H1 (cell line): ENCODE results near the gene TMEM150A. TPM values are rescaled to one million over a fixed set of nuclear protein-coding genes. Genes with fewer than 3 reads are reported as not detected.

Experiments
- CEBPB ChIP-seq: IDR thresholded peaks from 2 replicates; pipeline ENCODE4 v1.6.1; 2012; ENCODE audit warnings: low read depth, low read length
- CREB1 ChIP-seq: IDR thresholded peaks from 2 replicates; pipeline ENCODE4 v1.6.1; 2012; ENCODE audit warnings: inconsistent platforms
- GTF2F1 ChIP-seq: IDR thresholded peaks from 2 replicates; pipeline ENCODE4 v1.6.1; 2012; ENCODE audit warnings: low read depth, low read length, improper control_type of control experiment, borderline replicate concordance
- KDM4A ChIP-seq: IDR thresholded peaks from one replicate; pipeline ENCODE4 v1.7.1; 2012; ENCODE audit warnings: low read depth, mild to moderate bottlenecking, moderate library complexity, low read length, inconsistent platforms; ENCODE audit not compliant: severe bottlenecking
- KDM5A ChIP-seq: fragments of 200-600 bp; IDR thresholded peaks from 2 replicates; pipeline ENCODE4 v1.7.1; 2012; ENCODE audit warnings: mild to moderate bottlenecking, low read length, inconsistent platforms, mixed read lengths
- PHF8 ChIP-seq: fragments of 200-600 bp; sonication (generic); conservative IDR thresholded peaks from 2 replicates; pipeline ENCODE4 v1.7.1; 2012; ENCODE audit warnings: low read depth, mild to moderate bottlenecking, inconsistent platforms, low read length, moderate library complexity
- RNF2 ChIP-seq: fragments of 200-900, 300-1000 bp; sonication (generic); IDR thresholded peaks from 2 replicates; pipeline ENCODE4 v1.7.1; 2016; ENCODE audit warnings: borderline replicate concordance, low read depth, mild to moderate bottlenecking, antibody characterized with exemption, low read length; ENCODE audit not compliant: poor library complexity, severe bottlenecking; ENCODE audit errors: missing control alignments
- RXRA ChIP-seq: IDR thresholded peaks from 2 replicates; pipeline ENCODE4 v1.6.1; 2011; ENCODE audit warnings: low read depth, mild to moderate bottlenecking, low read length, moderate library complexity; ENCODE audit not compliant: insufficient read depth
- SAP30 ChIP-seq: fragments of 300-600 bp; sonication (generic); IDR thresholded peaks from 2 replicates; pipeline ENCODE4 v1.7.1; 2012; ENCODE audit warnings: low read length, moderate library complexity, mild to moderate bottlenecking, inconsistent platforms; ENCODE audit not compliant: insufficient read depth, insufficient replicate concordance
- SIN3A ChIP-seq, 2 experiments: IDR thresholded peaks in 1 of 2; conservative IDR thresholded peaks in 1 of 2; 2 replicates each; pipeline ENCODE4 v1.6.1; 2011 to 2012; ENCODE audit warnings: low read length in 2 of 2, improper control_type of control experiment in 1 of 2, low read depth in 1 of 2, mild to moderate bottlenecking in 1 of 2
- SP2 ChIP-seq: IDR thresholded peaks from 2 replicates; pipeline ENCODE4 v1.6.1; 2012; ENCODE audit warnings: mild to moderate bottlenecking, low read length, inconsistent platforms
- TBP ChIP-seq: IDR thresholded peaks from 2 replicates; pipeline ENCODE4 v1.6.1; 2011; ENCODE audit warnings: low read depth, low read length, improper control_type of control experiment
- ZNF274 ChIP-seq: IDR thresholded peaks from 2 replicates; pipeline ENCODE4 v1.7.0; 2012; ENCODE audit warnings: low read length, borderline replicate concordance; ENCODE audit errors: extremely low read depth
- polyA plus RNA-seq, 7 experiments: library from polyadenylated mRNA; depleted of rRNA in 3 of 7; stranded (reverse) in 5 of 7; unstranded in 2 of 7; fragments of >200 nt in 5 of 7; fragments of 200-250 nt in 2 of 7; gene quantifications; 1 replicate in 5 of 7; 2 replicates in 1 of 7; 4 replicates in 1 of 7; pipeline versions ENCODE4 v1.2.1 to v1.2.3, GENCODE V29; 2011 to 2013; ENCODE audit warnings: missing spikeins in 2 of 7, mixed read lengths in 2 of 7
- total RNA-seq: library from RNA; stranded (reverse); fragmentation: NEBNext Ultra II Directional; extraction: Animal tissue kit (Norgen Biotek cat#: 25700); gene quantifications from 2 replicates; pipeline ENCODE4 v1.2.1, GENCODE V29; 2021

The TMEM150A gene
- total and polyA plus RNA-seq, 2 of the 8 experiments (the other 6 are each of a cell fraction or from before 2014, with no cell fraction given): 19.8 to 29.9 TPM

DNA sequence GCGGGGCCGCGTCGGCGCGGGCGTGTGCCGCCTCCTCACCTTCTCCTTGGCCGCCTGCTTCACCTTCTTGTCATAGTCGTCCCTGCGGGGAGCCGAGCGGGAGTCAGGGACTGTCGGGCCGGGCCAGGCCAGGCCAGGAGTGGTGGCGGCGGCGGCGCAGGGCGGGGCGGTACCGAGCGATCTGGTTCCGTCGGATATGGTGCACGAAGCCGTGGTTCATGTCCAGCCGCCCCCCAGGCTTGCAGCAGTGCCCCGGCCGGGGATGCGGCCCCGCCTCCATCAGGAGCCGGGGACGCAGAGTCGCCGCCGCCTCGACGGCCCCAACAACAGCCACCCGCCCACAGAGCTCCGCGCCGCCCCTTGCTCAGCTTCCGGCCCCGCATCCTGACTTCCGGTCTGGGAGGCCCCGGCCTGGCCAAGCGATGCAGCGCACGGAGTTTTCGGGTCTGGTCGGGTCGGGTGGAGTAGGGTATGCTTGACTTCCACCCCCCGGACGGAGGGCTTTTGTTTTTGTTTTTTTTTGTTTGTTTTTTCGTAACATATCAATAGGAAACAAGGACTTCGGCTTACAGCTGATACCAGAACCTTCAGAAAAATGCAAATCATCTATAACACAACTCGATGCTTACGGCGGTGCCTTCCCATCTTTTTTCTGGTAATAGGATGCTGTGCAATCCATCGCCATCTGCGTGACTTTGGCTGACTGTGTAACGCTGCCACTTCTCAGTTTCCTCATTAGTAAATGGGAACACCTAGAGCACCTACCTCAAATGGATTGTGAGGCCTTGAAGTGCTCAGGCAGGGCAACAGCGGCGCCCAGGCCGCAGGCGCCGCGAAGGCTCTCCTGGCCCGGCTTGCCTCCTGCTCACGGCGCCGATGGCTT, 9.4 kb upstream of the TMEM150A start, which contains the start of gene C2orf68 (continued):
- TF ChIP-seq TBP (peak; percentile 47), CREB1 (no peak; the same call in 1 of the 2 replicates), SAP30 (no peak), CEBPB (no peak), RXRA (no peak), RNF2 (no peak), GTF2F1 (no peak), PHF8 (peak; percentile 90), KDM4A (peak; percentile 67), SIN3A (conservative IDR thresholded peaks at IDR 0.05 in 1 of 2, IDR thresholded peaks at IDR 0.05 in 1 of 2; ENCODE audit: low read depth in 1 of 2, low read length in 2 of 2) (peak; percentile 9 to 69; a peak in 3 of 4 replicates), SP2 (no peak), ZNF274 (no peak), KDM5A (0 out of 2 replicates have a peak, but pooled peaks have one; percentile 8)
